SK-N-SH (cell line): ENCODE measurements around the gene TEAD1.

Source experiments
- CTCF ChIP-seq: fragments of 200-600 bp; sonication (generic); IDR thresholded peaks from 2 replicates; pipeline ENCODE4 v1.6.1; 2017; ENCODE audit warnings: antibody characterized with exemption, mild to moderate bottlenecking, moderate library complexity
- EZH2phosphoT487 ChIP-seq: fragments of 200-600 bp; sonication (generic); IDR thresholded peaks from 2 replicates; pipeline ENCODE4 v1.6.1; 2017; ENCODE audit warnings: low read depth, mixed run types, mild to moderate bottlenecking, antibody characterized with exemption, moderate library complexity, borderline replicate concordance
- NFIC ChIP-seq: IDR thresholded peaks from 2 replicates; pipeline ENCODE4 v1.4.0; 2012; ENCODE audit warnings: borderline replicate concordance
- POLR2AphosphoS5 ChIP-seq: IDR thresholded peaks from 2 replicates; pipeline ENCODE4 v1.6.1; 2012; ENCODE audit warnings: low read depth, low read length
- SMC3 ChIP-seq: IDR thresholded peaks from 2 replicates; pipeline ENCODE4 v1.6.1; 2012; ENCODE audit warnings: low read depth, low read length, improper control_type of control experiment
- USF1 ChIP-seq: IDR thresholded peaks from 2 replicates; pipeline ENCODE4 v1.4.0; 2012; ENCODE audit warnings: low read depth, borderline replicate concordance
- YY1 ChIP-seq: IDR thresholded peaks from 2 replicates; pipeline ENCODE4 v1.4.0; 2012; ENCODE audit warnings: low read depth, mild to moderate bottlenecking

GRCh38 chr11:12803086-12803826 is 129.0 kb downstream of the TEAD1 start:
- TF ChIP-seq CTCF: no peak
- no peak for TF ChIP-seq POLR2AphosphoS5
- no peak for TF ChIP-seq YY1
- no peak for TF ChIP-seq EZH2phosphoT487
- TF ChIP-seq NFIC: no peak
- TF ChIP-seq USF1: no peak
- TF ChIP-seq SMC3: no peak
